Measurements from ENCODE around the gene SND1.

- TF ChIP-seq CTCF (conservative IDR thresholded peaks at IDR 0.05; ENCODE audit: low read depth, low read length) (no peak), EZH2phosphoT487 (IDR thresholded peaks at IDR 0.05; ENCODE audit: borderline replicate concordance, low read length) (no peak)
Measured at GRCh38 chr7:127766831-127767459, 115.0 kb downstream of the SND1 start.

Measured in PC-3 (cell line).